Activated CD4-positive, CD25-positive, alpha-beta regulatory T cell (primary cell): ENCODE measurements around the gene UCHL1.
"Not testable (repeated sequence)": the region's sequence is repeated elsewhere in the genome, so short reads cannot be mapped to it uniquely, and the experiment has no call there.

Experiments used
- DNase-seq, 4 experiments: peaks; one replicate each; lab custom pipeline; 2025; lab: John Stamatoyannopoulos, UW

The UCHL1 gene

DNA sequence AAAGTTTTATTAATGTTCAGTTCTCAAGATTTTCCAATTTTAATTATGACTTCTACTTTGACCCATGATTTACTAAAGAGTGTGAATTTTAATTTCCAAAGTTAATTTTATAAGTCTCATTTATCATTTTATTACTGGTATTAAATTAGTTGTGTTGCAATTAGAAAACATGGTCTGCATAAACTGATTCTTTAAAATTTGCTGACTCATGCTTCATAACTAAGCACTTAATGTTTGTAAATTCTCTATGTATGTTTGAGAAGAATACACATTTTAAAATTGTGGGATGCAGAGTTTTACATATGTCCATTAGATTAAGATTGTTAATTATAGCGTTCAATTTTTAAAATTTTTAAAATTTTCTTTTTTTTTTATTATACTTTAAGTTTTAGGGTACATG is 20.2 kb upstream of the UCHL1 start:
- no peak for DNase-seq

DNA sequence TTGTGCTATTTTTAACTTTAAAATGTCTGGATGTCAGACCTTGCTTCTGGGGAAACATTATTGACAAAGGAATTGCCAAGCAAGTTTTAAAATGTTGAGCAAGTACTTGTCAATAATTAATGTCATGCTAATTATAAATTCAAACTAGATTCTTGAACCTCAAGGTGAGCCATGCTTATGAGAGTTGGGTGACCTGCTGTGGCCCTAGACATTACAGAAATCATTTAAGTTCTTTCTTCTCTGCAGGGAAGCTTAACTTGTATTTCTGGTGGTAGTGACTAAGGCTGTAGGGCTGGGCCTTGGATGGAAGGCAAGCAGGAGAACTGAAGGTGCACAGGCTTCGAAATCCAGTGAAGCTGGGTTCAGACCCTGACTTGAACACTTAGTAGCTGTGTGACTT is 14.8 kb upstream of the UCHL1 start:
- no peak for DNase-seq

DNA sequence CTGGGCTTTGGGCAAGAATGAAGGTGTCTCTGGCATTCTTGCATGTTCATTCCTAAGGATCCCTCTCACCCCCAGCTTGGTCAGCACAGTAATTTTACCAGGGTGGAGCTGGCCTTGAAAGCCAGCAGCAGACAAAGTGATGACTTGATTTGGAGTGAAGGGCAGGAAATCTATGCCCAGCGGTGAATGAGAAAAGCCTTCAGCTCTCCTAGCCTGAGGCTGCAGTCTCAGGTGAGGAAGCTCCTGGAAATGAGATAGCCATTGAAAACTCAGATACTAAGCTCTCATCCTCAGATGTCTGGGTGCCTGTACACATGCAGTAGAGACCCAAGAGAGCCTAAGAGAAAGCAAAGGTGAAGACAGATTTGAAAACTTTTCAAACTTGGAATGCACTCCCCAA is 10.7 kb upstream of the UCHL1 start:
- DNase-seq, result no peak

DNA sequence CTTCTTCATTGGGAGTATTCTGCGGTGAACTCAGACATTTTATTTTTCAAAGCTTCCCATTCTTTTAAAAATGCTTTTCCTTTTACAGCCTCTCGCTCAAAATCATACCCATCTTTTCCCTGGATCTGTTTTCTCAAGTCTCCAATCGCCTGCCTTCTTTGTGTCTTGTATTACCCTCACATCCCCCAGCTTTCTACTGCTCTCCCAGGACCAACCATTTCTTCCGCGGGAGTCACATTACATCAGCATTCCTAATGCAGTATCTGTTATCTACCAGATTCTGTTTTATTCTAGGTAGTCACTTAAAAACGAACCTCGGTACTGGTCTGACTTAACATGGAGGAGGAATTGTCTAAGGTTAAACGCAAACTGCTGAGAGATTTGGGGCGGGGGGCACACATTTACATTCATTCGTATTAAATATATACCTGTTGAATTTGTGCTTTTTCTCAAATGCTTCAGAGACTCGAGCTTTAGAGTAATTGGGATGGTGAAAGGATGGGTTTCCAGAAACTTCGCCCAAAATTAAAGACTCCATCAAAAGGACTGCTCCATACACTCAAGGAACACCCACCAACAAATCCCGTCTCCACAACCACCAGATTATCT is 493 bp upstream of the UCHL1 start:
- no peak for DNase-seq

DNA sequence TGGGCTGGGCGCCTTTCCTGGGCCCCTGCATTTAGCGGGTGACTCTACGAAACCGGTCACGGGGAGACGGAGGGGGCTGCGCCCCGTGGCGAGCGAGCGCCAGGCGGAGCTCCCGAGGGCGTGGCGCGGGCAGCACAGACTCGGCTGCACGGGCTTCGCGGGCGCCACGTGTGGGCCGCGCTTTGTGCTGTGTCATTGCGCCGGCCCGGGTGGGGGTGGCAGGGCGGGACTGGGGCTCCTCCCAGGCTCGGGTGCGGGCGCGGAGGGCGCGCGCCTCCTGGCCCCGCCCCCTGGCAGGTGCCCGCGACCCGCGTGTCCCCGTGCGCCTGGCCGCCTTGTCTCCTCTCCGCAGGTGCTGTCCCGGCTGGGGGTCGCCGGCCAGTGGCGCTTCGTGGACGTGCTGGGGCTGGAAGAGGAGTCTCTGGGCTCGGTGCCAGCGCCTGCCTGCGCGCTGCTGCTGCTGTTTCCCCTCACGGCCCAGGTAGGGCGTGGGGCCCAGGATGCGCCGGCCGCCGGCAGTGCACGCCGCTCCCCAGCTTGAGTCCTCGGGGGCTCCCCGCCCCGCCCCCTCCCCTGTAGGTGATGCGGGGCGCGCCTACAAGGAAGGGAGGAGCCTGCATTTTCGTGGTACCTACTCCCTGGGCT is 651 bp downstream of the UCHL1 start:
- no peak for DNase-seq

DNA sequence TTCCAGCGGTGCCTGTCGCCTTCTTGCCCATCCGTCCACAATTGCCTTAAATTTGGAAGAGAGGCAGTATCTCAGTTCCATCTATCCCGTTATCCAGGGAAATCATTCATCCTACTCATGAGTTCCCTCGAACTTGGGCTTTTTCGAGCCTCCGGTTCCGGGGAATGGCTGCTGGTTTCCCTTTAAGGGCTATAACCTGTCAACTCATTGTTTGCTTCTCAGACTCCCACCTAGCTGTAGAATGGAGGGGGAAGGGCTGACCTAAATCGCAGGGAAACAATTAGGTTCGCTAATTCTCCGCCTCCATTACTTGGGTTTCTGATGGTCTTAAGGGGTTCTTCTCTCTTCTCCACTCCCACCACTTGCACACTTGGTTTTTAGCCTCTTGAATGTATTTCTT is 1.2 kb downstream of the UCHL1 start:
- no peak for DNase-seq

DNA sequence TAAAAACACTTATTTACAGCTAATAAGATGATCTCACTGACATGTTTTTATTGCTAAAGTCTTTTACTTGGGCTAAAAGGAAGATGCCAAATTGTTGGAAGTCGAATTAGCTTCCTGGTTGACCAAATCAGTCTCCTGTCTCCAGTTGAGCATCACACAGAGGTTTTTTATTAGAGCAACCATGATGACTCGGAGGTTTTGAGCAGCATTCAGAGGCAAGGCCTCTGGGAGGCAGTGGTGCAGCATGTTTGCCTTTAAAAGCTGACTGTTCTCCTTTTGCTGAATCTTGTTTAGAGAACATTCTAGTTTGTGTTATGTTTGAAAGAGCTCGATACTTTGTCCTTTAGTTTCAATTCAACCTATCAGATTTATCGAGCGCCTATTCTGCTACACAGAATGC is 2.1 kb downstream of the UCHL1 start:
- no peak for DNase-seq

DNA sequence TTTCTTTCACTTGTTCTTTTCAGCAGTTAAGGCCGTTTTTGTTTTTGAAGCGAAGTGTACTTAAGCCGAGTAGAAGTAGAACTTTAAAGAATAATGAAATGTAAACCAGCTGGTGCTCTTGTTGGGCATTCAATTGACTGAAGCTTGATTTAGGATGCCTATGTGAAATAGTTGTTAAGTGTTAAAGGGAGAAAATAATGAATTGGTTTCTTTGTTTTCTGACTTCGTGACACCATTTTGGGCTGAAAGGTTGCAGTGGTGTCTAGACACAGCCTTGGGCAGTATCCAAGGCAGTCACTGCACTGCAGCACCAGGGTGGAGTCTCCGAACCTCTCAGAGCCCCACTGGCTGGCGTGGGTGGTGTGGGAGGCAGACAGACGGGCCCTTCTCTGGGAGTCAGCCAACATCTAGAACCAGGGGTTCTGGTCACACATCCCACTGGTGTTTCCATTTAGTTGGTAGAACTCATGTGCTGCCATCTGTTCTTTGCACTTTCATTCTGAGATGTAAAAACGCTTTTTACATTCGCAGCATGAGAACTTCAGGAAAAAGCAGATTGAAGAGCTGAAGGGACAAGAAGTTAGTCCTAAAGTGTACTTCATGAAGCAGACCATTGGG is 3.5 kb downstream of the UCHL1 start:
- no peak for DNase-seq

DNA sequence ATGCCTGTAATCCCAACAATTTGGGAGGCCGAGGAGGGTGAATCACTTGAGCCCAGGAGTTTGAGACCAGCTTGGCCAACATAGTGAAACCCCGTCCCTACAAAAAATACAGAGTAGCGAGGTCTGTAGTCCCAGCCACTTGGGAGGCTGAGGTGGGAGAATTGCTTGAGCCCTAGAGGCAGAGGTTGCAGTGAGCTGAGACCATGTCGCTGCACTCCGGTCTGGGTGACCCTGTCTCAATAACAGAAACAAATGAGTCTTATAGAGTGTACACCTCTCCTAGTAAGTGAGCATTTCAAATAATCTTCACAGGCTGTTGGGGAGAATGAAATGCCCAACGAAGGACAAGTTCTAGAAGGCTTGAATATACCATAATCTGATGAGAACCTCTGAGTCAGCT is 5.5 kb downstream of the UCHL1 start:
- no peak for DNase-seq

DNA sequence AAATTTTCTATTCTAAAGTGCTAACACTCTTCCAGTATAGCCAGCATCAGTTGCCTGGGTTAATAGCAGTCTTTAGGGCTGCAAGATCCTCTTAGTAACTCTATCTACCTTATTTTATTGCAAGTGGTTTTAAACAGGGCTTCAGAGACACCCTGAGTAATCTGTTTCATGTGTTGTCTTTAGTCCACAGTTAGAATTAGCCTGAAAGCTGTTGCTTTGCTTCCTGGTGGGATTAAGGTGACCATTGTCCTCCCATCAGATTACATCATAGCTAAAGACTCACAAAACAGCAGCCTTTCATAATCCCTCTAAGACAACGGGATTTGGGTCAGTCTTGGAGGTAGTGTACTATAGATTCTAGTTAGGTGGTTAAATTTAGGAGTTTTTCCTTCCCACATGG is 7.5 kb downstream of the UCHL1 start:
- DNase-seq, result no peak

DNA sequence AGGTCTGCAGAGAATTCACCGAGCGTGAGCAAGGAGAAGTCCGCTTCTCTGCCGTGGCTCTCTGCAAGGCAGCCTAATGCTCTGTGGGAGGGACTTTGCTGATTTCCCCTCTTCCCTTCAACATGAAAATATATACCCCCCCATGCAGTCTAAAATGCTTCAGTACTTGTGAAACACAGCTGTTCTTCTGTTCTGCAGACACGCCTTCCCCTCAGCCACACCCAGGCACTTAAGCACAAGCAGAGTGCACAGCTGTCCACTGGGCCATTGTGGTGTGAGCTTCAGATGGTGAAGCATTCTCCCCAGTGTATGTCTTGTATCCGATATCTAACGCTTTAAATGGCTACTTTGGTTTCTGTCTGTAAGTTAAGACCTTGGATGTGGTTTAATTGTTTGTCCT is 11.3 kb downstream of the UCHL1 start:
- no peak for DNase-seq

DNA sequence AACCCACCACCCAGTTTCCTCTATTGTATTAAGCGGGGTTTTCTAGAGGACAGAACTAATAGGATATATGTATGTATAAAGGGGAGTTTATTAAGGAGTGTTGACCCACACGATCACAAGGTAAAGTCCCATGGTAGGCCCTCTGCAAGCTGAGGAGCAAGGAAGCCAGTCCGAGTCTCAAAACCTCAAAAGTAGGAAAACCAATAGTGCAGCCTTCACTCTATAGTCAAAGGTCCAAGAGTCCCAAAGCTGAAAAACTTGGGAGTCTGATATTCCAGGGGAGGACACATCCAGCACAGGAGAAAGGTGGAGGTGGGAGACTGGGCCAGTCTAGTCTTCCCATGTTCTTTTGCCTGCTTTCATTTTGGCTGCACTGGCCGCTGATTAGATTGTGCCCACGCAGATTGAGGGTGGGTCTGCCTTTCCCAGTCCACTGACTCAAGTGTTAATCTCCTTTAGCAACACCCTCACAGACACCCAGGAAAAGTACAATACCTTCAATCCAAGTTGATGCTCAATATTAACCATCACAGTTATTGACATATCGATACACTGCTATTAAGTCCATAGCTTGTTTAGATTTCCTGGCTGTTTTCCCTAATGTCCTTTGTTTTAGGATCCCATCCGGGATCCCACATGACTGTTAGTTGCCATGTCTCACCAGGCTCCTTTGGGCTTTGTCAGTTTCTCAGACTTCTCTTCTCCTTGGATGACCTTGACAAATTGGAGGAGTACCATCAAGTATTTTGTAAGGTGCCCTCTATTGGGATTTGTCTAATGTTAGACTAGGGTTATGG is 12.2 kb downstream of the UCHL1 start:
- no peak for DNase-seq

DNA sequence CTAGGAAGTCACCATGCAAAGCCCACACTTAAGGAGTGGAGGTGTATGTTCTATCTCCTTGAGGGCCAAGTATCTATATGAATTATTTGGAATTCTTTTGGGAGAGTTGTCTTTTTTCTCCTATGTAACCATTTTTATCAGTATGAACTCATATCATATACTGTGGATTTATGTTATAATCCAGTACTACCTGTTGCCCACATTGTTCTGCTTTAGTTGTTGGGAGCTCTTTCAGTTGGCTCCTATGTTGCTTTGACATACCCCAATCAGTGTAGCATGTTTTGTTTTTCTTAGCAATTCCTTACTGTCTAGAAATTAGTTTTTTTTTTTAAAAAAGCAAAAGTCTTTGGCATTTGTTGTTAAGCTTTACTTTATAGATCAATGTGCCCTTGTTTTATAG is 13.0 kb downstream of the UCHL1 start:
- no peak for DNase-seq

DNA sequence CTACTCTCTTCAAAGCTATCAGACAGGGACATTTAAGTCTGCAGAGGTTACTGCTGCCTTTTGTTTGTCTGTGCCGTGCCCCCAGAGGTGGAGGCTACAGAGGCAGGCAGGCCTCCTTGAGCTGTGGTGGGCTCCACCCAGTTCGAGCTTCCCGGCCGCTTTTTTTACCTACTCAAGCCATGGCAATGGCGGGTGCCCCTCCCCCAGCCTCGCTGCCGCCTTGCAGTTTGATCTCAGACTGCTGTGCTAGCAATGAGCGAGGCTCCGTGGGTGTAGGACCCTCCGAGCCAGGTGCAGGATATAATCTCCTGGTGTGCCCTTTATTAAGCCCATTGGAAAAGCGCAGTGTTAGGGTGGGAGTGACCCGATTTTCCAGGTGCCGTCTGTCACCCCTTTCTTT is 19.2 kb downstream of the UCHL1 start:
- not testable (repeated sequence) for DNase-seq

DNA sequence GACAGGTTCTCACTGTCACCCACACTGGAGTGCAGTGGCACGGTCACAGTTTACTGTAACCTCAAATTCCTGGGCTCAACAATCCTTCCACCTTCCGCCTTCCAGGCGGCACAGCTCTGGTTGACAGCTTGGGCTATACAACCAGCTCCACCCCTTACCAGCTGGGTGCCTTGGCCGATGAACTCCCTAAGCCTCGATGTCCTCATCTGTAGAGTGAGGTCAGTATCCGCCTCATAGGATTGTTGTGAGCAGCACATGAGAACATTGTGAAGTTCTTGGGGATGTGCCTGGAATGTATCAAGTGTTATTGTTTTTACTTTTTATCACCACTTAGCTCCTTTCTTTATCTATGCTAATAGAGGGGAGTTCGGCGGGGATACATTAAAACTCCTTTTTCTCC is 23.3 kb downstream of the UCHL1 start:
- no peak for DNase-seq

DNA sequence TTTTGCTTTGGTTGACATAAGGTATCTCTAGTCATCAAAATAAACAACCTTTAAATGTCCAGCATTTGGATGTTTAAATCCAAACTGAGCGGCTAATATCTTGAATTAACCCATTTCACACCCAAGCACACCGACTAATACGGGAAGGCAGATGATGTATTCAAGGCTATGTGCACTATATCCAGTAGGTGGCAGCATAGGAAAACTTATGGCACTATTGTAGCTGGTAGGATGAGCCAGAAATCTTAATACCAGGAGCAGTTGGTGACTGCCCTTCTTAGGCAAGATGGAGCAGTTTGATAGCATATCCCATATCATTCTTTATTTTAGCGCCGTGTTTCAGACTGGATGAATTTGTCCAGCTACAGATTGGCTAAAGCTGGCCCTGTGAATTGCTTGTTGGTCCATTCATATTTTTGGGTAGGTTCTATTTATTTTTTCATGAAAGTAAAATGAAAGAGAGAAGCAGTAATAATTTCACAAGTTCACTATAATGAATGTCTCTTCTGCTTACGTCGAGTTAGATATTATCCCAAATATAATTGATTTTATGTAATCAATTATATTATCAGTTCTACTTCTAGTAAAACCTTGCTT is 24.4 kb downstream of the UCHL1 start:
- DNase-seq, result no peak

DNA sequence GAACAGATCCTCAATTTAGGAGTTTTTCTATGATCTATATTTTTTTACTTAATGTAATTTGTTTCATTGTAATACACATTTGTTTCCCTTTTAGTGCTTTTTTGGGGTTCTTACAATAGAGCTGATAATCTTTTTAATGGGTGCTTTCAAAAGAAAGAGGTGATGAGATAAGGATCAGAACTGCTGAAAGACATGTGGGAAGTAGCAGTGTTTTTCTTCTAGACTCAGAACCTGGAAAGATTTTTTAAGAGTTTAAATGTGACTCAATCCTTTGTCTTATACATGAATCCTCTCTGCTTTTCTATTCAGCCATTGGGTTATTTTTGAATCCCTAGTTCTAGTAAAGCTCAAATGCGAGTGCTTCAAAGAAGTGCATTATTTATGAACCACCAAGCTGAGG is 25.6 kb downstream of the UCHL1 start:
- no peak for DNase-seq

DNA sequence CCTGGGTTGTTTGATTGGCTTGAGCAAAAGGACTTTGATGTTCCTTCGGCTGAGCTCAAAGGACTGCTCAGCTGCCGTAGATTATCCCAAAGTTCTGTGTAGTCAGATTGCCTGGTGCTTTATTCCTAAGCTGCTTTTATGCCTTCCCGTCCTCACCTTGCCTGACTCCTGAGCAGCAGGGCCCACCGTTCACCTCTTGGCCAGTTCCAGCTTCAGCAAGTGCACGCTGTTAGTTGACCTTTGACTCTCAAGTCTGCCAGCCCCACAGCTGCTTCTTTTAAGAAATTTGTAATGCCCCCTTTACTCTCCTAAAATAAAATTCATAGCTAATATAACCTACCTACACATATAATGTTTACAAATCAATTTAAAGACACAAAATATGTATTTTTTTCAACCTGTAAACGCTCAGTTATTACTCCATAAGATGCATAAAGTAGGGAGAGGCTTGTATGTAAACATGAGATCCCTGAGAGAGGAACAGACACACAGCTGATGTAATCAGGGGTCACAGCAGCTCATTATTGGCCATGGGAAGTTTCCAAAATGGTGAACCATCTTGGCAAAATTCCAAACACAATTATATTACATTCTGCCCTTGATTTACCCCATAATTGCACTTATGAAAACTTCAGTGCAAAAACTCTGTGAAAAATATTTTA is 28.6 kb downstream of the UCHL1 start:
- DNase-seq, result no peak

DNA sequence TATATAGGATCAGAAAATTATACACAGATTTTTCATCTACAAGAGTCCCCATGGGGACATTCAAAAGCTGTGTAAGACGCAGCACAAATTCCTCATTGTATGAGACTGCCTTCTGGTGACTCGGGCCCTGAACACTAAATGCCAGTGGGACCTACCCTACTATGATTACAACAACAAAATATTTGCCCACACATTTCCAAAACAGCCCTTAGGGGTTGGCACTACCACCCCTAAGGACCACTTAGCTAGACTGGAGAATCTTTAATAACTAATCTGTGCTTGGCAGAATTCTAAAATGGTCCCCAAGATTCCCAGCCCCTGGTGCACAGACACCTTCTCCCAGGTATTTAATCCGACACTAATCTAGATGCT is 29.1 kb downstream of the UCHL1 start:
- no peak for DNase-seq

DNA sequence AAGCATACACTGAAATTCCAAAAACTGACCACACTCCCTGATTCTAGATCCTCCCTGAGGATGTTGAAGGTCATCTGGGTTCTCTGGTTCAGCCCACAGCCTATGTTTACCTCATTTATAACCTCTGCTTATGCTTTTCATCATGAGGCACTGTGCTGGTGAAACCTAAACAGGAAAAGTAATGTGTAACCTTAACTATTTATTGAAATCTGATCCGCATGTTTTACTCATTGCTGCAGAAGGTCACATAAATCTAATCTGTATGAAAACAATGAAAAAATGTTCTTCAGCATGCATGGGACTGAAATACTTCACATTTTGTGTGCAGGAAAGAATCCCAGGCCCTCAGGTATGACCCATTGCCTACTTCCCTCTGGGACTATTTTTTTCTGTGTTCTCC is 30.3 kb downstream of the UCHL1 start:
- DNase-seq, result no peak

DNA sequence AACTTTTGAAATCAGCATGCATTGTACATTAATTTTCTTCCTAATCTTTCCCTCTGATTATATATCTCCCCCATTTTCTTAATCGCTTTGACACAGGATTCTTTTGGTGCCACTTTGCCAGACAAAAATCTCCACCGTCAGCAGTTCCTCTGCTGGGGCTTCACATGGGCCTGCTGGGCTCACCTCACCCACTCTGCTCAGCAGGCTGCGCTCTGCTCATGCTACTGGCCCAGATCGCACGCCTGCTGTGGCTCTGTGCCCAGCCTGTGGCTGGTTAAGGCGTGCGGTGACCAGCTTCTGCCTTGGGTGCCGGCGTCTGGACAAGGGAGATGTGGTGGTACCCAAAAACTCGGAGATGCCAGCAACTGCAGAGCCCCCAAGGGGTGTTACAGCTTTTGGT is 31.1 kb downstream of the UCHL1 start:
- no peak for DNase-seq

DNA sequence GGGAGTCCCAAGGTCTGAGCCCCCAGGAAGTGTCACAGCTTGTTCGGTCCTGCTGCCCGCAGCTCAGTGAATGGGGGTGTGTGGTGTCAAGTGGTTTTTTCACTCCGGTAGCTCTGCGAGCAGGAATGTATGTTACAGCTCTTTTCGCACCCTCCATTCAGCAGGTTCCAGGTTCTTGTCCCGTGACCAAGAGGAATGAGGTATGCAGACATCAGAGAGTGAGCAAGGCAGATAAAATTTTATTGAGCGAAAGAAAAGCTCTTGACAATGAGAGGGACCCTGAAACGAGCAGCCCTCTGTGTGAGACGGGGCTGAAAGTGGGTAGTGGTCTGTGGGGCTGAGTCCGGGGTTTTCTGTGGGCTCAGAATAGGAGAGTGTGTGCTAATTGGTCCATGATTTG is 31.5 kb downstream of the UCHL1 start:
- DNase-seq, result no peak
